Ammon's horn (tissue), 1 donor: ENCODE results near the gene LMAN2L.

Experiments used
- DNase-seq: peaks from one replicate; pipeline ENCODE4 v3.0.0-alpha.2; 2016; ENCODE audit warnings: low spot score

The LMAN2L gene

GRCh38 chr2:96760036-96760985 lies 20.4 kb upstream of the LMAN2L start, which contains the start of gene CNNM4:
Gene CNNM4 (plus strand): TSS chr2:96760902. CDS start chr2:96761000, 98 bp downstream.
- peak; percentile 95 for DNase-seq

GRCh38 chr2:96759548-96759947 lies 19.7 kb upstream of the LMAN2L start:
- DNase-seq, result no peak

GRCh38 chr2:96758987-96759386 lies 19.1 kb upstream of the LMAN2L start:
- no peak for DNase-seq

- DNase-seq, result no peak
These were observed 17.6 kb upstream of the LMAN2L start for GRCh38 chr2:96757477-96757860.

GRCh38 chr2:96756788-96757476 lies 17.1 kb upstream of the LMAN2L start:
- DNase-seq, result no peak

- DNase-seq, result no peak
These were observed 14.5 kb upstream of the LMAN2L start for GRCh38 chr2:96754317-96754716.

- DNase-seq, result no peak
These were observed 13.9 kb upstream of the LMAN2L start for GRCh38 chr2:96753661-96754282.

- DNase-seq, result no peak
These were observed 11.9 kb upstream of the LMAN2L start for GRCh38 chr2:96751800-96752199.

GRCh38 chr2:96747061-96747617 lies 7.3 kb upstream of the LMAN2L start:
- DNase-seq, result no peak

GRCh38 chr2:96739076-96739632 lies 710 bp downstream of the LMAN2L start:
- DNase-seq, result peak; percentile 25

GRCh38 chr2:96737831-96738230 lies 2.0 kb downstream of the LMAN2L start:
- no peak for DNase-seq

- no peak for DNase-seq
These were observed 2.6 kb downstream of the LMAN2L start for GRCh38 chr2:96737251-96737650.

GRCh38 chr2:96734880-96735583 lies 4.8 kb downstream of the LMAN2L start:
- DNase-seq, result peak; percentile 41

GRCh38 chr2:96733931-96734330 lies 5.9 kb downstream of the LMAN2L start:
- no peak for DNase-seq

GRCh38 chr2:96730212-96730611 lies 9.7 kb downstream of the LMAN2L start:
- DNase-seq, result no peak

- DNase-seq, result no peak
These were observed 10.1 kb downstream of the LMAN2L start for GRCh38 chr2:96729748-96730147.

GRCh38 chr2:96727431-96727830 lies 12.4 kb downstream of the LMAN2L start:
- no peak for DNase-seq

GRCh38 chr2:96726131-96726530 lies 13.7 kb downstream of the LMAN2L start:
- DNase-seq, result no peak

GRCh38 chr2:96716388-96716787 lies 23.5 kb downstream of the LMAN2L start:
- DNase-seq, result no peak

GRCh38 chr2:96715658-96716057 lies 24.2 kb downstream of the LMAN2L start:
- no peak for DNase-seq

- DNase-seq, result no peak
These were observed 28.9 kb downstream of the LMAN2L start for GRCh38 chr2:96710985-96711384.
